Heart left ventricle (tissue), 13 donors: Measurements from ENCODE around the gene DUSP22.

Experiments used
- POLR2A ChIP-seq, 2 donors: fragments of 450-650 bp; IDR thresholded peaks; one replicate each; pipeline ENCODE4 v1.6.1; 2017; ENCODE audit warnings: antibody characterized with exemption in 2 of 2, mild to moderate bottlenecking in 2 of 2, moderate library complexity in 2 of 2
- TF ChIP-seq, protein P1 (sequence below), 12 donors: fragments of 200-600 bp; sonication (generic) in 4 of 12; IDR thresholded peaks; one replicate each; pipeline versions ENCODE4 v1.5.0 to v1.8.0; 2018 to 2022; ENCODE audit warnings: antibody characterized with exemption in 12 of 12, mild to moderate bottlenecking in 5 of 12
- donor health status: ischemic (EF 13 %, LVEDD 7.1; RV severe dilation, severe dysfunction).
- donor health status: DM: no; HTN: yes; CAD: no.
- donor health status: DM: no; HTN: no; CAD: no.
- donor health status: ischemic (EF 25% LVEDD 6.9; RV normal size, moderate dysfunction).
- donor health status: ischemic (EF 25% LVEDD 5.7; RV mildly dilated, moderate dysfunction).
- donor health status: ischemic (EF 35%, LVEDD 5.7; RV mildly dilated, moderate dysfunction).
- donor health status: nonischemic (EF 11% LVEDD 7.7; RV severe dilation, severe dysfunction).
- donor health status: DM: yes; HTN: yes; CAD: no.
- donor health status: PGD.
- donor health status: ischemic (EF 29% LVEDD 5.4; RV normal size, mild dysfunction).
- donor health status: nonischemic (EF 23%, LVEDD 6.1; RV moderate dilation, normal function).

DNA sequence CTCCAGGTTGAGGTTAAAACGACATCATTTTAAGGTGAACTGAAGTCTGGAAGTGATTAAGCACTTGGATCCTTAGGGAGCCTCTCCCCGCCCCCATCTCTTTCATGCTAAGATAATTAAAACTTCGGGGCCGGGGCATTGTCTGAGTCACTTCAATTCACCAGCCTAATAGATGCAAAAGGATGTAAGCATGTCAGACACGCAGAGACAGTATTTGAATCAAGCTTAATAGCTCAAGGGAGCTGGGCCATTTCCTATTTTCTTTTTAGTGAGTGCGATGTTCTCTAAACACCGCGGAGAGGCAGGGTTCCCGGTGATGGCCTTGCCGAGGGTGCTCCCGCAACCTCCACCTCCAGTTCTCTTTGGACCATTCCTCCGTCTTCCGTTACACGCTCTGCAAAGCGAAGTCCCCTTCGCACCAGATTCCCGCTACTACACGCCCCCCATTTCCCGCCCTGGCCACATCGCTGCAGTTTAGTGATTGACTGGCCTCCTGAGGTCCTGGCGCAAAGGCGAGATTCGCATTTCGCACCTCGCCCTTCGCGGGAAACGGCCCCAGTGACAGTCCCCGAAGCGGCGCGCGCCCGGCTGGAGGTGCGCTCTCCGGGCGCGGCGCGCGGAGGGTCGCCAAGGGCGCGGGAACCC lies 98.7 kb downstream of the DUSP22 start:
- TF ChIP-seq, protein P1, sequence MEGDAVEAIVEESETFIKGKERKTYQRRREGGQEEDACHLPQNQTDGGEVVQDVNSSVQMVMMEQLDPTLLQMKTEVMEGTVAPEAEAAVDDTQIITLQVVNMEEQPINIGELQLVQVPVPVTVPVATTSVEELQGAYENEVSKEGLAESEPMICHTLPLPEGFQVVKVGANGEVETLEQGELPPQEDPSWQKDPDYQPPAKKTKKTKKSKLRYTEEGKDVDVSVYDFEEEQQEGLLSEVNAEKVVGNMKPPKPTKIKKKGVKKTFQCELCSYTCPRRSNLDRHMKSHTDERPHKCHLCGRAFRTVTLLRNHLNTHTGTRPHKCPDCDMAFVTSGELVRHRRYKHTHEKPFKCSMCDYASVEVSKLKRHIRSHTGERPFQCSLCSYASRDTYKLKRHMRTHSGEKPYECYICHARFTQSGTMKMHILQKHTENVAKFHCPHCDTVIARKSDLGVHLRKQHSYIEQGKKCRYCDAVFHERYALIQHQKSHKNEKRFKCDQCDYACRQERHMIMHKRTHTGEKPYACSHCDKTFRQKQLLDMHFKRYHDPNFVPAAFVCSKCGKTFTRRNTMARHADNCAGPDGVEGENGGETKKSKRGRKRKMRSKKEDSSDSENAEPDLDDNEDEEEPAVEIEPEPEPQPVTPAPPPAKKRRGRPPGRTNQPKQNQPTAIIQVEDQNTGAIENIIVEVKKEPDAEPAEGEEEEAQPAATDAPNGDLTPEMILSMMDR (IDR thresholded peaks at IDR 0.05): no peak
- no peak for TF ChIP-seq POLR2A (IDR thresholded peaks at IDR 0.05)
